Activated CD8-positive, alpha-beta memory T cell treated with anti-CD3 and anti-CD28 coated beads, Interleukin-2, amount 10 ng/mL, durations not matched to agents 7 days and 5 days (primary cell): Measurements from ENCODE around the gene PHACTR1. TPM values are rescaled to one million over a fixed set of nuclear protein-coding genes. Genes with fewer than 3 reads are reported as not detected.
A peak's percentile ranks its signal among the peaks of the same experiment; 100 is the strongest.
"Not testable (repeated sequence)": the region's sequence is repeated elsewhere in the genome, so short reads cannot be mapped to it uniquely, and the experiment has no call there.

Experiments
- ATAC-seq: fragments of 150-1000 bp; cut with Tn5 transposase; one replicate; pipeline ENCODE4 v1.10.0; 2021; ENCODE audit warnings: moderate library complexity
- CTCF ChIA-PET: fragments of 350-600 bp; sonication (Branson Sonifier 250); formaldehyde crosslinking; loops from one replicate; lab custom pipeline; 2021; ENCODE audit warnings: antibody characterized with exemption; lab: Charles Lee
- DNase-seq: peaks from one replicate; pipeline ENCODE4 v3.0.0-alpha.2; 2020
- H3K27ac Mint-ChIP-seq: one replicate; pipeline ENCODE4 v1.8.0; 2021; ENCODE audit warnings: mild to moderate bottlenecking, mixed read lengths
- H3K27me3 Mint-ChIP-seq: one replicate; pipeline ENCODE4 v1.8.0; 2021; ENCODE audit warnings: mixed read lengths
- H3K36me3 Mint-ChIP-seq: one replicate; pipeline ENCODE4 v1.8.0; 2021; ENCODE audit warnings: mild to moderate bottlenecking, mixed read lengths
- H3K4me1 Mint-ChIP-seq: one replicate; pipeline ENCODE4 v1.8.0; 2021; ENCODE audit warnings: mixed read lengths
- H3K4me3 Mint-ChIP-seq: one replicate; pipeline ENCODE4 v1.8.0; 2021; ENCODE audit warnings: mild to moderate bottlenecking, moderate library complexity, mixed read lengths
- H3K9me3 Mint-ChIP-seq: one replicate; pipeline ENCODE4 v1.8.0; 2022; ENCODE audit warnings: low read depth, mixed read lengths
- total RNA-seq, 2 experiments: library from RNA; stranded (reverse); gene quantifications; one replicate each; pipeline ENCODE4 v1.2.3, GENCODE V29; 2021

PHACTR1 gene
- total RNA-seq, 2 experiments from 2014 or later = 0.73 to 2.2 TPM

DNA sequence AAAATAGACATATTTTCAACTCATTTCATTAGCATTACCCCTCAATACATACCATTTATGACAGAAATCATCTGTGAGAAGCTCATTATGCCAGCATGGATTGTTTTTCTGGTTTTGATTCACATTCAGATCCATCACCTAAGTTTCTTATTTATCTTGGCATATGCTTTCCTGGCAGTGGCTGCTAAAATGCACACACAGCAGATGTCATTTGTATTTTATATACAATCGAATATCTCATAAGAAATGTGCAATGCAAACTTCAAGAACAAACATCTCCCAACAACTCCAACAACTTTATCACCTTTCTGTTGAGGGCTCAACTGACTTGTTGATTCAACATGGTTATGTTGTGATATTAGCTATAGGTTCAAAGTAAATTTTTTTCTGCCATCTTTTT lies 208.3 kb downstream of the PHACTR1 start:
- DNase-seq (no peak), ATAC-seq (no peak)
- CTCF ChIA-PET = interaction anchor here (0.7 to 1.0 kb wide), 2 partner anchors 14 to 72 kb away, joined by 3 read pairs; no protein-coding TSS in a partner anchor
- Mint-ChIP-seq H3K36me3 (no peaks in the 10 kb centered on the region), H3K4me1 (peaks cover 2% of the 10 kb centered on the region), H3K4me3 (no peak overlapping the region), H3K27ac (no peak overlapping the region), H3K9me3 (no peaks in the 10 kb centered on the region), H3K27me3 (peaks cover 50% of the 10 kb centered on the region)

DNA sequence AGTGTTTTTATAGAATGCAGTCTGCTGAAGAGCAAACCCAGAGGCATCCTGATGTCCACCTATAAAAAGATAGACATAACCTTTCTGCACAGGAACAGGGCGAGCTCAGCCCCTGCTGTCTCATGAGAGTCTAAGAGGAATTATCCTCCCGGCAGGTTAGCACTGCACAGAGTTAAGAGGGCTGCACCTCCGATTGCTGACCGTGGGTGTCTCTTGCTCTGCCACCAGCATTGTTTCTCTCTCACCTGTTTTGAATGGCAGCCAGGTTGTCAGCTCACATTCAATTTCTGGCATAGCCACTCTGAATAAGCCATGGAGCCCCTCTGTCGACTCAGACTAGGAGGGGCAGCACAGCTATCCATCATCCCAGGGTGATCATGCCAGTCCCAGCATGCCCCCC lies 211.2 kb downstream of the PHACTR1 start:
- no peak overlapping the region for H3K4me3 Mint-ChIP-seq
- H3K9me3 Mint-ChIP-seq = no peaks in the 10 kb centered on the region
- H3K27ac Mint-ChIP-seq = no peak overlapping the region
- ATAC-seq (no peak), DNase-seq (no peak)
- peaks cover 2% of the 10 kb centered on the region for H3K4me1 Mint-ChIP-seq
- CTCF ChIA-PET = no interaction called here
- no peaks in the 10 kb centered on the region for H3K36me3 Mint-ChIP-seq
- H3K27me3 Mint-ChIP-seq = peaks cover 50% of the 10 kb centered on the region

DNA sequence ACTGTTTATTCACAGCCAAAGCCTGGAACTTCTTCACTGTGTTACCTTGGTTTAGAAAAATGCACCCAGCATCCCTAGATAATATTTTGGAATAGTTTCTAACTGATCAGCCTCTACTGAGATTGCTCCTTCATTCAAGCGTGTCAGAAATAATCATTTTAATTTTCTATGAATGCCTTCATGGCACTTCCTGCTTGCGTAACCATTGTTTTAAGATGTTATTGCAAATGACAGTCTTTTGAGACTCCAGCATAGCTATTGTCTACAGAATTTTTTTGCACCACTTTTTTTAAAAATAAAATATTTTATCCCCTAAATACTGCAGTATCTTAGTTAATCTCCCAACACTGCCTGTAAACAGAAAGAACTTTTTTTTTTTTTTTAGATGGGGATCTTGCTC lies 213.1 kb downstream of the PHACTR1 start:
- peaks cover 44% of the 10 kb centered on the region for H3K27me3 Mint-ChIP-seq
- DNase-seq (no peak), ATAC-seq (no peak)
- H3K36me3 Mint-ChIP-seq = no peaks in the 10 kb centered on the region
- no peaks in the 10 kb centered on the region for H3K4me1 Mint-ChIP-seq
- CTCF ChIA-PET = interaction anchor here (0.7 kb wide), 1 partner anchor 17 kb away, joined by 3 read pairs; no protein-coding TSS in a partner anchor
- H3K9me3 Mint-ChIP-seq = no peaks in the 10 kb centered on the region
- no peak overlapping the region for H3K4me3 Mint-ChIP-seq
- no peak overlapping the region for H3K27ac Mint-ChIP-seq

DNA sequence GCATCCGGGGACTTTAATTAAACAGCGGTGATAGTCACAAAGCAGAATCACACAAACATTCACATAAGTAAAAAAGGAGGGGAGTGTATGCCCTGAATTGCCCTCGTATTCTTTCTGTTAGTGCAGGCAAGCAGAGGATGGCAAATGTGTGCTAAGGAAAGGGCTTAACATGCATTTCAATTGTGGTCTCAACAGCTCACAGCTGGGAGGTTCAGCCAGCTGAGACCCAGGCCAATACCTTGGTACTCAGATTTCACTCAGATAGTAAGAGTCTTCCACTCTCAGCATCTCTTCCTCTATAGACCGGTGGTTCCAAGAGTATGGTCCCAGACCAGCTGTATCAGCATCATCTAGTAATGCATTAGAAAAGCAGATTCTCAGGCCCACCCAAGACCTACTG lies 215.1 kb downstream of the PHACTR1 start:
- no peak for ATAC-seq
- CTCF ChIA-PET = no interaction called here
- Mint-ChIP-seq H3K4me1 (no peaks in the 10 kb centered on the region), H3K9me3 (no peaks in the 10 kb centered on the region), H3K4me3 (no peak overlapping the region), H3K36me3 (no peaks in the 10 kb centered on the region), H3K27me3 (peaks cover 32% of the 10 kb centered on the region), H3K27ac (no peak overlapping the region)
- no peak for DNase-seq

DNA sequence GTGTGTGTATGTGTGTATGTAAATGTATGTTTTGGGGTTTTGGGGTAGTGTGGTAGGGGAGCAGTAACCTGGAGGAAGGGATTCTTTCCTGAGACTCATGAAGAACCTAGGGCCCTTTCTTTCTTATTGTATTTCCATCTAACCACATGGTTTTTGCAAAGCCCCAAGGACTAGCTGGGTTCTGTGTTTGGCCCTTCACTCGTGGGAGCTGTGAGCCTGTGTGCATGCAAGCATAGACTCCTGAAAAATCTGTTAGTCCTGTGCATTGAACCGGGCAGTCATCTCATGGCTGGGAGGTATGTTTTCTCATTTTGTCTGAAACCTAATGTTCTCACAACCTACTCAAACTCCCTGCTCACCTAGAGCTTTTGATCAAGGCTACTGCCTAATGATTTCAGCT lies 219.1 kb downstream of the PHACTR1 start:
- no peak overlapping the region for H3K27ac Mint-ChIP-seq

DNA sequence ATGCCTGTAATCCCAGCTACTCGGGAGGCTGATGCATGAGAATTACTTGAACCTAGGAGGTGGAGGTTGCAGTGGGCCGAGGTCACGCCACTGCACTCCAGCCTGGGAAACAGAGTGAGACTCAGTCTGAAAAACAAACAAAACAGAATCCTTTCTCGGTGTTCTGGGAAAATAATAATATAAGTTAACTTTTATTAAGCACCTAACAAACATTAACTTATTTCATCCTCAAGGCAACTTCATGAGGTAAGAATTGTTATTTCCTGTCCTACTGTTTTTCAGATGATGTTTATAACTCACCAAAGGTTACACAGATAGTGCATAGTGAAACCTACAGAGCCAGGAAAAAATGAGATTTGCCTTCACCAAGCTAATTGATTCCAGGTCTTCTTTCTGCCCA lies 221.4 kb downstream of the PHACTR1 start:
- Mint-ChIP-seq H3K9me3 (no peaks in the 10 kb centered on the region), H3K36me3 (no peaks in the 10 kb centered on the region), H3K4me3 (no peak overlapping the region), H3K4me1 (peaks cover 13% of the 10 kb centered on the region), H3K27me3 (peaks cover 16% of the 10 kb centered on the region), H3K27ac (no peak overlapping the region)
- DNase-seq (no peak), ATAC-seq (no peak)
- CTCF ChIA-PET = interaction anchor here (1.7 kb wide), 1 partner anchor 23 kb away, joined by 3 read pairs; no protein-coding TSS in a partner anchor

More for the DNA sequence above, 219.1 kb downstream of the PHACTR1 start:
- H3K36me3 Mint-ChIP-seq = no peaks in the 10 kb centered on the region
- ATAC-seq (no peak), DNase-seq (no peak)
- H3K9me3 Mint-ChIP-seq = no peaks in the 10 kb centered on the region
- H3K4me1 Mint-ChIP-seq = no peaks in the 10 kb centered on the region
- H3K27me3 Mint-ChIP-seq = peaks cover 19% of the 10 kb centered on the region
- no peak overlapping the region for H3K4me3 Mint-ChIP-seq
- CTCF ChIA-PET = no interaction called here

DNA sequence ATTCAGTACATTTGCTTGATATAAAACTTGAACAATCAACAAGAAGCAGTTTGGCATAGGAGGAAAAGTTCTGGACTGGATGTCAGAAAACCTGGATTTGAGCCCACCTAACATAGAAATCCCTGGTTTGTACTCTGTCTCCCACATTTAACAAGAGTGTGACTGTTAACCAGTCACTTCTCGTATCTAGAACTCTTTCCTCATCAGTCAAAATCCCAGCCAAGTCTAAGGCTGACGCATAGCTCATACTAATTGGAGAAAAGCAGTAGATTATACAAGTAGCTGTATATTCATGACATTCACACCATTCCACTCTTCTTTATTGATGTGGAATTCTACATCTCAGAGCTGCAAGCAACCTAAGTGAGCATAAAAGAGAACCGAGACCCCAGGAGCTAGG lies 222.7 kb downstream of the PHACTR1 start:
- CTCF ChIA-PET = no interaction called here
- ATAC-seq = no peak
- H3K4me1 Mint-ChIP-seq = peaks cover 13% of the 10 kb centered on the region
- DNase-seq = no peak
- H3K27ac Mint-ChIP-seq = no peak overlapping the region
- H3K36me3 Mint-ChIP-seq = no peaks in the 10 kb centered on the region
- H3K4me3 Mint-ChIP-seq = no peak overlapping the region
- H3K27me3 Mint-ChIP-seq = peaks cover 19% of the 10 kb centered on the region
- H3K9me3 Mint-ChIP-seq = no peaks in the 10 kb centered on the region

DNA sequence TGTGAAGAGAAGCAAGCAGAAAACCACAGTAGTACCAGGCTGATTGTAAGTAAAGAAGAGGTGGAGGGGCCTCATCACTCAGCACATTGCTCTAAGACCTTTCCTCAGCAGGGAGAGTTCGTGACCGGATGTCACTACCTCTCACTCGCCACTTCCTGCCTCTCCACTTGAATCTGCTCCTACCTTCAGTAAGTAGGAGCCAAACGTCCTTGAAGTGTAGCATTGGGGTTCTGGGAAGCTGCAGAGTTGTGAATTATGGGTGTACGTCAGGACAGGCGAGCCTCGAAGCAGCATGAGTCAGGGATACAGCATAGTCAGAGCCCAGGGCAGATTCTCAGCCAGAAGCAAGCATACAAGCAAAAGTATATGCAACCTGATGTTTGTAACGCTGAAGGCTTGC lies 224.9 kb downstream of the PHACTR1 start:
- Mint-ChIP-seq H3K4me1 (peaks cover 15% of the 10 kb centered on the region), H3K36me3 (no peaks in the 10 kb centered on the region), H3K27me3 (peaks cover 24% of the 10 kb centered on the region), H3K27ac (peak overlapping the region; percentile 44), H3K9me3 (no peaks in the 10 kb centered on the region), H3K4me3 (no peak overlapping the region)
- ATAC-seq = peak; percentile 60
- DNase-seq = peak; percentile 44
- CTCF ChIA-PET = no interaction called here

DNA sequence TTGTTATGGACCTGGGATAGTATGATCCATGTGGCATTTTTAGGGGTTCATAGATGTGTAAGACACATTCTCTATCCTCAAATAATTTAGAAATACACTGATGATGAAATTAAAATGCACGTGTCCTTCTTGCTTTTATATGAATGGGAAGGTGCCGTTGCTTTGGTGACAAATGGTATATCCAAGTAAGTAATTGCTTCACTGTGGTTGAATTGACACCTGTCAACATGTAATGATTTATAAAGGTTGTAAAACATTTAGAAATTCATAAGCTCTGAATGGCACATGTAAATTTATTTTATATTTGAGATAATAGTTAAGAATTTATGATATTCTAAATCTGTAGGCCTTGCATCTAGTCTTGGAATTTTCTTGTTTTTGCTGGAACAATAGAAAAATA lies 227.0 kb downstream of the PHACTR1 start:
- ATAC-seq (no peak), DNase-seq (no peak)
- Mint-ChIP-seq H3K27me3 (peaks cover 28% of the 10 kb centered on the region), H3K27ac (no peak overlapping the region), H3K4me3 (no peak overlapping the region), H3K4me1 (peaks cover 19% of the 10 kb centered on the region), H3K9me3 (no peaks in the 10 kb centered on the region), H3K36me3 (no peaks in the 10 kb centered on the region)
- CTCF ChIA-PET = interaction anchor here (1.0 kb wide), 1 partner anchor 32 kb away, joined by 3 read pairs; no protein-coding TSS in a partner anchor

DNA sequence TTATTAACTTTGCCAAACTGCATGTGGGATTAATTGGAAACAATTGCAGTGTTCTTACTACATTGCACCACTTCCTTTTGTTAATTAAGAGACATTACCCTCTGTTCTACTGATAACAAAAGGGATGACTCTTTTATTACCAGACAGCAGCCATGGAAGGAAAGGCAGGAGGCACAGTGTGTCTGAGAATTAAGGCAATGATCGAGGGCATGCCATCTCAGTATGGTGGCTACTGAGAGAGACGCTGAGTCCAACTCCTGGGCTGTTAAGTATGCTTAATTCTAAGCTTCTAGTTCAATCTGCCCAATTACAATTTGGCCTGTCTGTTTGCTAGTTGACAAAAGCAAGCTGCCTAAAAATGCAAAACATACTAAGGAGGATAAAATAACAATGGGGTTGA lies 227.4 kb downstream of the PHACTR1 start:
- DNase-seq = no peak
- no peak for ATAC-seq
- Mint-ChIP-seq H3K4me3 (no peak overlapping the region), H3K4me1 (peaks cover 19% of the 10 kb centered on the region), H3K36me3 (no peaks in the 10 kb centered on the region), H3K9me3 (no peaks in the 10 kb centered on the region), H3K27me3 (peaks cover 26% of the 10 kb centered on the region), H3K27ac (no peak overlapping the region)
- CTCF ChIA-PET = interaction anchor here (1.0 kb wide), 1 partner anchor 33 kb away, joined by 3 read pairs; no protein-coding TSS in a partner anchor

DNA sequence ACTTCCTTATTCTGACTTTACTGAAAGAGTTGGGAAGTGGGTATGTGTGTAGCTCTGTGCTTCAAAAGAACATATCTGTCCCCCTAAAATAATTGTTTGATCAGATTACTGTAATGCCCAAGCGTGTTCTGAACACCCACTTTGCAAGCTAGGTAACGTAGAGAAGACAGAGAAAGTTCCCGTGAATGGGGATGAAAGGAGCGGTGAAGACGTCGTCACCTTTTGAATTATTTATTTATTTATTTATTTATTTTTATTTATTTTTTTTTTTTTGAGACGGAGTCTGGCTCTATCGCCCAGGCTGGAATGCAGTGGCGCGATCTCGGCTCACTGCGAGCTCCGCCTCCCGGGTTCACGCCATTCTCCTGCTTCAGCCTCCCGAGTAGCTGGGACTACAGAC lies 228.0 kb downstream of the PHACTR1 start:
- CTCF ChIA-PET = interaction anchor here (1.0 kb wide), 1 partner anchor 33 kb away, joined by 3 read pairs; no protein-coding TSS in a partner anchor
- Mint-ChIP-seq H3K27me3 (peaks cover 26% of the 10 kb centered on the region), H3K4me1 (peaks cover 19% of the 10 kb centered on the region)
- DNase-seq, H3K36me3 Mint-ChIP-seq, H3K9me3 Mint-ChIP-seq, H3K4me3 Mint-ChIP-seq, ATAC-seq, H3K27ac Mint-ChIP-seq: not testable (repeated sequence)

DNA sequence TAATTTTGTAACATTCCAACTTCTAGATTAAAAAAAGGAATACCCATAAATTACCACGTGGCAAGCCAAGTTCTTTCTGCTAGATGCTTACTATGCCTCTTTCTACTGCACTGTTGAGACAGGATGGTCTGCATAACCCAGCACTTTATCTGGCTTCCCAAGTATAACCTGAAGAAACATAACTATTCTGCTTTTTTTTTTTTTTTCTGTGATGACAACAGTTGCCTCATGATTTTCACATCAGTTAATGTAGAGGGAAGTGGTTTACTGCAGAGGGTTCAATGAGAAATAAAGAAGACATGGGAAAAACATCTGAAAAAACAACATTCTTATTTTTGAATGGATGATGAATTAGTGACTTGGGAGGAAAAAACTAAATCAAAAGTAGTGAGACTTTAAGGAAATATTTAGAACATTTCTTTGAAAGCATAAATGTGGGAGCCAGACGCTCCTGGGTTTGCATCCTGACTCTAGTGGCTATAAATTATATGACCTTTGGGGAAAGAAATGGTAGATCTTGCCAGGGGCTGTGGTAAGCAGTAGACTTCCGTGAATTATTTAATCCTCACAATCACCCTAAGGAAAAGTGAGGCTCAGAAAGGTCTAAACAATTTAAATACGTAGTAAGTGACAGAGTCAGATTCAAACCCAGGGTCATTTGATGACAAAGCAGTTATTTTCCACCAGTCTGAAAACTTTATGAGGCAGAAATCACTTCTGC lies 230.7 kb downstream of the PHACTR1 start:
- CTCF ChIA-PET = no interaction called here
- ATAC-seq (no peak), DNase-seq (no peak)
- peaks cover 19% of the 10 kb centered on the region for H3K27me3 Mint-ChIP-seq
- peaks cover 6% of the 10 kb centered on the region for H3K4me1 Mint-ChIP-seq
- no peaks in the 10 kb centered on the region for H3K36me3 Mint-ChIP-seq
- H3K9me3 Mint-ChIP-seq = no peaks in the 10 kb centered on the region
- no peak overlapping the region for H3K27ac Mint-ChIP-seq
- no peak overlapping the region for H3K4me3 Mint-ChIP-seq

DNA sequence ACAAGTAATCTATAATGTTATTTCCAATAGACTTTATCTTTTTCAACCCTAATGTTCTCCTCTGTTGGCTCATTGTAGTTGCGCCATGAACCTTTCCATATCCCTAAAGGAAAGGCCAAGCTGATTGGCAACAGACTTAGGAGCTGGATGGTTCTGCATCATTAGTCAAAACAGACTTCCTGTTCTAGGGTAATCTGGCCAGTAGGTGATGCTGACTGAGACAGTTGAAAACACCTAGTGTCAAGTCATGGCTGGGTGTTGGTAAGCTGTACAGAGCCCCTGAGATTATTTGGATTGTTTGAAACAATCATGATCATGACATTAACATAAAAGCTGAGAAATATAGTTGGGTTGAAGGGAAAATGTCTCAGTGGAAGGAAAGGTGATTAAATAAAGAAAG lies 231.4 kb downstream of the PHACTR1 start:
- ATAC-seq = no peak
- CTCF ChIA-PET = no interaction called here
- no peaks in the 10 kb centered on the region for H3K9me3 Mint-ChIP-seq

DNA sequence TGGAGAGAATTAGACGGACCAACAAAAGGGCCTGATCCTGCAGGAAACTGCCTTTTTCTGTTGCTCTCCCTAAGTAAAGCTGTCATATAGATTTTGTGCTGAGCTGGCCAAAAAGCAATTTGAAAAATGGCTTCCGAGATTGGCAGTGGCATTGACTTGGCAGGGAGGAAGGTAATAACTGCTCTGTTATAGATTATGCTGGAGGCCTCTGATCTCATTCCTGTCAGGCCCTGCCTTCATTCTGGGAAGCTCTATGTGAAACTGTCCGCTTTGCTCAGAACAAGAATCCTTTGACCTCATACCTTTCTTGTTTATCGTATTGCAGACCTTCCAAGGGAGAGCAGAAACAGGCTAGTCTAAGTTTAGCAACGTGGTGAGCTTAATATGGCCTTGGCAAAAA lies 234.4 kb downstream of the PHACTR1 start:
- CTCF ChIA-PET = no interaction called here
- no peak for ATAC-seq
- H3K4me1 Mint-ChIP-seq = peaks cover 4% of the 10 kb centered on the region

More for the DNA sequence above, 231.4 kb downstream of the PHACTR1 start:
- Mint-ChIP-seq H3K27me3 (peaks cover 18% of the 10 kb centered on the region), H3K27ac (no peak overlapping the region), H3K36me3 (no peaks in the 10 kb centered on the region), H3K4me3 (no peak overlapping the region), H3K4me1 (peaks cover 6% of the 10 kb centered on the region)
- DNase-seq = no peak

More for the DNA sequence above, 234.4 kb downstream of the PHACTR1 start:
- H3K27me3 Mint-ChIP-seq = peaks cover 29% of the 10 kb centered on the region
- H3K9me3 Mint-ChIP-seq = no peaks in the 10 kb centered on the region
- H3K4me3 Mint-ChIP-seq = no peak overlapping the region
- no peaks in the 10 kb centered on the region for H3K36me3 Mint-ChIP-seq
- no peak overlapping the region for H3K27ac Mint-ChIP-seq
- DNase-seq = no peak
